Gastroesophageal sphincter (tissue), 4 donors: Measurements from ENCODE around the gene C10orf90. TPM values are rescaled to one million over a fixed set of nuclear protein-coding genes. Genes with fewer than 3 reads are reported as not detected.

ENCODE experiments used
- ATAC-seq: fragments of 150-250 bp; one replicate; pipeline ENCODE4 v1.9.1; 2016; ENCODE audit warnings: mild to moderate bottlenecking, moderate library complexity
- H3K27ac ChIP-seq, 4 donors: fragments of 200-600 bp; sonication (generic) in 3 of 4; 1 replicate in 3 of 4; 2 replicates in 1 of 4; pipeline ENCODE4 v1.5.1; 2016 to 2019
- H3K27me3 ChIP-seq: fragments of 200-600 bp; sonication (generic); one replicate; pipeline ENCODE4 v1.5.1; 2019
- H3K36me3 ChIP-seq, 2 donors: fragments of 200-600 bp; sonication (generic); one replicate each; pipeline ENCODE4 v1.5.1; 2019; ENCODE audit warnings: control low read depth in 1 of 2
- H3K4me1 ChIP-seq, 3 donors: fragments of 200-600 bp; sonication (generic); 1 replicate in 2 of 3; 2 replicates in 1 of 3; pipeline ENCODE4 v1.5.1; 2016 to 2019; ENCODE audit warnings: control low read depth in 2 of 3
- H3K4me3 ChIP-seq, 2 donors: fragments of 200-600 bp; sonication (generic); one replicate each; pipeline ENCODE4 v1.5.1; 2019; ENCODE audit warnings: mild to moderate bottlenecking in 1 of 2, moderate library complexity in 1 of 2
- H3K9me3 ChIP-seq, 3 donors: fragments of 200-600 bp; sonication (generic); one replicate each; pipeline ENCODE4 v1.5.1; 2017 to 2019; ENCODE audit warnings: control low read depth in 2 of 3
- CTCF ChIP-seq, 4 experiments: fragments of 200-600 bp in 2 of 4; fragments of 450-650 bp in 2 of 4; sonication (generic) in 1 of 4; IDR thresholded peaks; one replicate each; pipeline ENCODE4 v1.5.1; 2017 to 2019; ENCODE audit warnings: antibody characterized with exemption in 4 of 4, mild to moderate bottlenecking in 2 of 4, moderate library complexity in 2 of 4
- EP300 ChIP-seq: sonication (generic); formaldehyde crosslinking; IDR thresholded peaks from one replicate; pipeline ENCODE4 v1.6.1; 2017; ENCODE audit warnings: antibody characterized with exemption, mild to moderate bottlenecking
- POLR2A ChIP-seq, 2 donors: fragments of 450-650 bp; IDR thresholded peaks; one replicate each; pipeline ENCODE4 v1.6.1; 2017; ENCODE audit warnings: antibody characterized with exemption in 2 of 2, mild to moderate bottlenecking in 2 of 2, moderate library complexity in 1 of 2
- POLR2AphosphoS5 ChIP-seq: sonication (generic); formaldehyde crosslinking; IDR thresholded peaks from one replicate; pipeline ENCODE4 v1.6.1; 2017; ENCODE audit warnings: antibody characterized with exemption
- WGBS, 2 donors: methylation state at CpG; one replicate each; pipeline ENCODE4 v1.1.5; 2018; ENCODE audit warnings: low coverage in 1 of 2; 5-methylcytosine and 5-hydroxymethylcytosine counted together
- total RNA-seq, 4 donors: library from RNA; depleted of rRNA; stranded (reverse); fragments of >200 nt; gene quantifications; one replicate each; pipeline ENCODE4 v1.1.0, GENCODE V29; 2016

Gene C10orf90
- total RNA-seq, 4 donors from 2014 or later, result not detected

- TF ChIP-seq EP300 (no peak), CTCF (IDR thresholded peaks at IDR 0.05) (no peak), POLR2A (IDR thresholded peaks at IDR 0.05) (no peak), POLR2AphosphoS5 (no peak)
- H3K9me3 ChIP-seq, result peaks cover 0 to 50% (median 0%) of the 10 kb centered on the region in 3 donors
- H3K4me1 ChIP-seq, result no peaks in the 10 kb centered on the region
- WGBS, 2 donors, result 65 to 85% methylated on average over 4 to 10 of the region's 10 CpGs
- no peaks in the 10 kb centered on the region for H3K36me3 ChIP-seq
- peaks cover 25% of the 10 kb centered on the region for H3K27me3 ChIP-seq
- no peak for ATAC-seq
- H3K4me3 ChIP-seq, result no peak overlapping the region
- H3K27ac ChIP-seq, result no peak overlapping the region
Observed at GRCh38 chr10:126421756-126422256, 248.7 kb downstream of the C10orf90 start.

- Histone ChIP-seq H3K36me3 (no peaks in the 10 kb centered on the region), H3K4me3 (no peak overlapping the region), H3K4me1 (no peaks in the 10 kb centered on the region), H3K27ac (no peak overlapping the region), H3K9me3 (peaks cover 0 to 50% (median 0%) of the 10 kb centered on the region in 3 donors), H3K27me3 (peaks cover 22% of the 10 kb centered on the region)
- no peak for TF ChIP-seq POLR2A (IDR thresholded peaks at IDR 0.05)
- no peak for TF ChIP-seq EP300
- TF ChIP-seq CTCF (IDR thresholded peaks at IDR 0.05), result no peak
- ATAC-seq, result no peak
- 43 to 67% methylated on average over 8 to 11 of the region's 12 CpGs for WGBS, 2 donors
Observed at GRCh38 chr10:126420567-126421300, 249.8 kb downstream of the C10orf90 start.

- peaks cover 0 to 19% (median 0%) of the 10 kb centered on the region in 3 donors for H3K9me3 ChIP-seq
- TF ChIP-seq POLR2A (IDR thresholded peaks at IDR 0.05) (no peak), POLR2AphosphoS5 (no peak), EP300 (no peak), CTCF (IDR thresholded peaks at IDR 0.05) (no peak)
- H3K36me3 ChIP-seq, result no peaks in the 10 kb centered on the region
- no peaks in the 10 kb centered on the region for H3K4me1 ChIP-seq
- H3K4me3 ChIP-seq, result no peak overlapping the region
- H3K27ac ChIP-seq, result no peak overlapping the region
- H3K27me3 ChIP-seq, result peaks cover 23% of the 10 kb centered on the region
- WGBS, 2 donors, result 67 to 80% methylated on average over 4 of the region's 4 CpGs
- ATAC-seq, result no peak
Observed at GRCh38 chr10:126417220-126417825, 253.2 kb downstream of the C10orf90 start.

GRCh38 chr10:126409821-126410220, 260.7 kb downstream of the C10orf90 start:
- Histone ChIP-seq H3K36me3 (no peaks in the 10 kb centered on the region), H3K27ac (no peak overlapping the region), H3K27me3 (peaks cover 8% of the 10 kb centered on the region), H3K4me1 (no peaks in the 10 kb centered on the region), H3K4me3 (no peak overlapping the region), H3K9me3 (no peaks in the 10 kb centered on the region)
- TF ChIP-seq EP300 (no peak), POLR2A (IDR thresholded peaks at IDR 0.05) (no peak), CTCF (IDR thresholded peaks at IDR 0.05) (no peak), POLR2AphosphoS5 (no peak)
- WGBS, 2 donors, result 52 to 54% methylated on average over 6 of the region's 6 CpGs
- ATAC-seq, result no peak
